ENCODE measurements around the gene DPP6. TPM values are rescaled to one million over a fixed set of nuclear protein-coding genes. Genes with fewer than 3 reads are reported as not detected.

The DPP6 gene
- total RNA-seq, 1 donor from 2014 or later: not detected

DNA sequence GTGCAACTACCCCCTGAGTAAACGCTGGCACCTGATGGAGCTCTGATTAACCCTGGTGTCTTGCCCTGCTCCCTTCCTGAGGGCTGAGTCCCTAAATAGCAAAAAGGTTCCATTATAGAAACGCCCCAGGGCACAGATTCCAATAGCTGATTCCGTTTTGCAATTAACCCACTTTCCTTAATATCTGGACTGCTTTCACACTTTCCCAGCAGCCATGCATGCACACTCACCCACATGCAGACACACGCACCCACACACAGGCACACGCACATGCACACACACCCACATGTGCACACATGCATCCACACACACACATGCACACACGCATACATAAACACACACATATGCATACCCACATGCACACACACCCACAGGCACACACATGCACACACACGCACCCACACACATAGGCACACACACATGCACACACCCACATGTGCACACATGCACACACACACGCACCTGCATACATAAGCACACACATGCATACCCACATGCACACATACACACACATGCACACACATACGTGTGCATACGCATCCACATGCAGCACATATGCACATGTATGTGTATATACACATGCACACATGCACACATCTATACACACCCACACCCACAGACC lies 821.4 kb downstream of the DPP6 start:
- intact Hi-C loops (cut with micrococcal nuclease): no loop called here

DNA sequence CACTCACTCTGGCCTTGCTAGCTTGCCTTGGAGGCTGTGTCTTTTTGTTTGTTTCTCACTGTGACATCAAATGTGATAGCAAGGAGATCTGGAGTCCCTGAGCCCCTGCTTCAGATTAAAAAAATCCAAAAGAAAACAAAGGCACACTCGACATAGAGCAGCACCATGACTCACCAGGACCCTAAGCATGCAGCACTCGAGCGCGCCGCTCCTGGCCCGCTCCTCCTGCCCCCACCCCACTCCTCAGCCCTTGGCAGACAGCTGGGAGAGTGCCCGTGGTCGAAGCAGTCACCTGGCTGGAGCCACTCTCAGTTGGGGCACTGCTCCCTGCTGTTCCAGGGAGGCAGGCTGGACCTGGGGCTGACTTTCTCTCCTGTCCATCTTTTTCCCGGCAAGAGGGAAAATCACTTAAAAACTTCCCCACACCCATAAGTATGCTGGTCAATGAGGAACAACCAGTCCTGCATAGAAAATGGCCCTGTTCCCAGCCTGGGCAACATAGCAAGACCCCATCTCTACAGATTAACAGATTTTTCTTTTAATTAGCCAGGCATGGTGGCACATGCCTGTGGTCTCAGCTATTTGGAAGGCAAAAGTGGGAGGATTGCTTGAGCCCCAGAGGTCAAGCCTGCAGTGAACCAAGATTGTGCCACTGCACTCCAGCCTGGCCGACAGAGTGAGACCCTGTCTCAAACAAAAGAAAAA lies 822.4 kb downstream of the DPP6 start:
- intact Hi-C loops (cut with micrococcal nuclease): no loop called here

DNA sequence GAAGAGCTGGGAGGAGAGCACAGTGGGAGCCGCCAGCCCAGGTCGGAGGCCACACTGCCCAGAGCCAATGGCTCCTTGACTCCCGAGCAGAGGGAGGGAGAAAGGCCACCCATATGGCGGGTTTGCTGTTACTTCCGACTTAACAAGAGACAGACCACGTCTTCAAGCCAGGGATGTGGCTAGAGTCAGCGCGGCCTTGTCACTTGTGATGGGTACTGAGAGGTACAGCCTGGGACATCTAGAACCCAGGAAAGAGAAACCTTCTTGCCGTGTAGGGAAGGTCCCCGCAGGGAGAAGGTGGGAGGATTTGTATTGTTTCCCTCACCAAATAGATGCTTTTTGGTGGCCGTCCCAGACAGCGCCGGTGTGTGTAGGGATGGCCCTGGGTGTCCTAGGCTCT lies 823.1 kb downstream of the DPP6 start:
- intact Hi-C loops (cut with micrococcal nuclease): no loop called here

DNA sequence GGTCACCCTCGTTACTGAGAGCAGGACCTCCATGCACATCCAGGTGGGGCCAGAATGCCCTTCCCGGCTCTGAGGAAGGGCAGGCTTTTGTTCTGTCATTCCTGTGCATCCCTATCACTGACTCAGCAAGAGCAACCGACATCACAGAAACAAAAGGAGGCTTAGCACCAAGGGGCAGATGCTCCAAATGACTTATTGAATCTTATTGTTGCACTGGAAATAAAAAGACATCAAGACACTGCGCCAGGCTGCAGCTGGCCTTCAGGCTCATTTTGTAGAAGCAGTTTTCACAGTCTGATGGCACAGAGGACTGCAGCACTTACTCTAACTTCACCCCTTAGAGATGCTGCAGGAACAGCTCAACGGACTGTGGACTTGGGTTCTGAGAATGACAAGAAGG lies 824.3 kb downstream of the DPP6 start:
- intact Hi-C loops (cut with micrococcal nuclease): no loop called here

DNA sequence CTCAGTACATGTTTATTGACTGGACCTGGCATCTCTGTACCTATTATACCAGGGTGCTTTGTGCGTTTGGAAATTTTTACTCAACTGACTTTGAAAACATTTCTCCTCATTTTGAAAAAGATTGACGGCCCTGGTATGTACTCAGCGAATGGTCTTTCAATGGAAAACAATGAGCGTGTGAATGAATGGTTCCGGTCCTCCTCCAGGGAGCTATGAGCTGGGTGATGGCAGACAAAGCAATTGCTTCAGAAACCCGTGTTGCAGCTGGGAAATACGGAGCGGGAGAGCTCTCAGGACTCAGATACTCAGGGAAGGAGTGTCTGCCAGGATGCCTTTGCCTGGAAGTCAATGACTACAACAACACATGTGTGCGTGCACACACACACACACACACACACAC lies 824.8 kb downstream of the DPP6 start:
- intact Hi-C loops (cut with micrococcal nuclease): no loop called here

DNA sequence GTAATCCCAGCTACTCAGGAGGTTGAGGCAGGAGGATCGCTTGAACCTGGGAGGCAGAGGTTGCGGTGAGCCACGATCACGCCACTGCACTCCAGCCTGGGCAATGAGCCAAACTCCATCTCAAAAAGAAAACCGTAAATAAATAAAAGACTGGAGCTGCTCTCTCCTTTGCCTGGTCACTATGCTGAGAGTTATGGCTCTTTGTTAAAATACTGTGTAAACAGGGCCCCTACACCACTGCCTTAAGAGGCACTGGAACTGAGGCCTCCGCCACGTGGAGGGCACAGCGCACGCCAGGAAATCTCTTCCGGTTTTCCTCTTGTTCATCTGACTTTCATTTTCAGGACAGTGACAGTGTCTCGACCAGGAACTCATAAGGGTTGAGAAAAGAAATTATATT lies 827.4 kb downstream of the DPP6 start:
- intact Hi-C loops (cut with micrococcal nuclease): no loop called here

DNA sequence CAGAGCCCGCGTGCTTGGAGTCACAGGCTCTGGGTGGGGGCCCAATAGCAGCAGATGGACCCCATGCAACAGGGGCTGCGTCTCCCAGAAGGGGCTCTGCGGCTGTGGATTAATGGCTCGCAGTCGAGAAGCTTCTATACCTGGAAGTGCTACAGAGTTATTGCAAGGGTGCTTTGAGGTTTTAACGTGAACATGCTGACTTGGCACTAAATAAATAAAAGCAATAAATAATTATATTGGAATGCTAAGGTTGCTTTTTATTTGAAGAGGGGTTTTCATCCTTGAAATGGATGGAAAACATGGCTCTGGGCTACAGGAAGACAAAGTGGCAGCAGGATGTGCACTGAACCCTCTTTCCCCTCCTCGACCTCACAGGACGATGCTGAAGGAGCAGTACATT lies 828.3 kb downstream of the DPP6 start:
- intact Hi-C loops (cut with micrococcal nuclease): no loop called here

DNA sequence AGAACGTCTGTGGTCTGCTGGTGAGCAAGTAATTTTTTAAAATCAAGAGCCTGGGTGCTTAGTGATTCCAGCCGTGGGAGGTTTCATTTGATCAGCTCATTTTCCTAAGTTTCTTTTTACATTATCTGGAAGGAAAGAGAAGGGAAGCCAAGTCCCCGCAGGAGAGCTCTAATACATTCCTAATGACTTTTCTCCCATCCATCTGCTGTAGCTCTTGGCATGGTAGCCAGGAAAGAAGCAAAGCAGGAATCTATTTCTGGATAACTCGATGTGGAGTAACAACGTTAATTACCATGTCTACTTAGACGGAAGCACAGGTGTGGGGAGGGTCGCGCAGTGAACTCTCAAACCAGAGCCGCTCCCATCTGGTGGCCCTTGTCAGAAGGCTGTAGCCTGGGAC lies 828.8 kb downstream of the DPP6 start:
- intact Hi-C loops (cut with micrococcal nuclease): no loop called here

DNA sequence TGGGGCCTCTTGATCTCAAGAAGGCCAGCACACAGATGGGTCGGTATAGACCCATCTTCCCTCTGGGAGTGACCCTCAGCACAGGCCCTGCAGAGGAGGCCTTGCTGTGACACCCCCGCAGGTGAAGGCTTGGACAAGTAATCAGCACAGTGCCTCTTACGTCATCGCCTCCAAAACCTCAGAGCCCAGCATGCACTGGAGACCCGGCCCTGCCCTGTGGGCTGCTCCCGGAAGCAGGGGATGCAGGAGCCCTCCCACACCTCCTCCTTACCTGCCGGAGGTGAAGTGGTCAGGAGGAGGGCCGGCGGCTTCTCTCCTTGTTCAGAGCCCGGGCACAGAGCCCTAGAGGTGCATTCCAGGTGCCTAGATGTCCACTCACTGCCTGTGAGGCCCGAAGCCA lies 829.3 kb downstream of the DPP6 start:
- intact Hi-C loops (cut with micrococcal nuclease): no loop called here

DNA sequence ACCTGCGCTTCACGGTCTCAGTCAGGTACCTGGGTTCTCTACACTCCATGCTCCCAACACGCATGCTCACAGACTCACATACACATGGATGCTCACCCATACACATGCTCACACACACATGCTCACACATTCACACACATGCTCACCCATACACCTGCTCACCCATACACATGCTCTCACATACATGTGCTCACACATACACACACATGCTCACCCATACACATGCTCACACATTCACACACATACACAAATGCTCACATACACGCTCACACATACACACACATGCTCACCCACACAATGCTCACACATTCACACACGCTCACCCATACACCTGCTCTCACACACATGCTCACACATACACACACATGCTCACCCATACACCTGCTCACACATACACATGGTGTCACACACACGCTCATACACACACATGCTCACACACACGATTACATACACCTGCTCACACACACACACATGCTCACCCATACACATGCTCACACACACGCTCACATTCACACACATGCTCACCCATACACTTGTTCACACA lies 830.8 kb downstream of the DPP6 start:
- intact Hi-C loops (cut with micrococcal nuclease): no loop called here

DNA sequence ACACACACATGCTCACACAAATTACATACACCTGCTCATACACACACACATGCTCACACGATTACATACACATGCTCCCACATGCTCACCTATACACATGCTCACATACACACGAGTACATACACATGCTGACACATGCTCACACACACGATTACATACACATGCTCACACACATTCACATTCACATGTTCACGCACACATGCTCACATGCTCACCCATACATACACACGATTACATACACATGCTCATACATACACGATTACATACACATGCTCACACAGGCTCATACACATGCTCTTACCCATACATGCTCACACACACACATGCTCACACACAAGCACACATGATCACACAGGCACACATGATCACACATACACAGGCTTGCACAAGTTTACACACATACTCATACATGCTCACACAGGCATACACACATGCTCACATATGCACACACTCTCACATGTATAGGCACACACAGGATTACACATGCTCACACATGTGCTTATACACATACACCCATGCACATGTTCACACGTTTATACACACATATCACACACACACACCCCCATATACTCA lies 832.2 kb downstream of the DPP6 start:
- intact Hi-C loops (cut with micrococcal nuclease): no loop called here

DNA sequence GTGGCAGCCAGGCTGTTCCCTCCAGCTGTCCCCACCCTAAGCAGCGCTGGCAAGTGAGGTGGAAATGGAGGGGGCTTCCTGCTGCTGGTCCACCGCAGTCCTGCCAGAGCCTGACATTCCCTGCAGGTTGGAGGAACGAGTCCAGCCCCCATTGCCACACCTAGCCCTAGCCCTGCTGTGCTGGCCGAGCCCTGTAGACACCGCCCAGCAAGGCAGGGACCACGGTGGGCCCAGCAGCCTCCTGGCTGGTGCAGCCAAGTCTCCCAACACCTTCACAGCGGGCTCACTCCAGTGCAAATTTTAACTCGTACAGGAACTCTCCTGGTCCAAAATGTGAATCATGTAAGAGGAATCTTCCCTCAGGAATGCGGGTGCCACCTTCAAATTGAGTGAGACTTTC lies 834.4 kb downstream of the DPP6 start:
- intact Hi-C loops (cut with micrococcal nuclease): no loop called here

DNA sequence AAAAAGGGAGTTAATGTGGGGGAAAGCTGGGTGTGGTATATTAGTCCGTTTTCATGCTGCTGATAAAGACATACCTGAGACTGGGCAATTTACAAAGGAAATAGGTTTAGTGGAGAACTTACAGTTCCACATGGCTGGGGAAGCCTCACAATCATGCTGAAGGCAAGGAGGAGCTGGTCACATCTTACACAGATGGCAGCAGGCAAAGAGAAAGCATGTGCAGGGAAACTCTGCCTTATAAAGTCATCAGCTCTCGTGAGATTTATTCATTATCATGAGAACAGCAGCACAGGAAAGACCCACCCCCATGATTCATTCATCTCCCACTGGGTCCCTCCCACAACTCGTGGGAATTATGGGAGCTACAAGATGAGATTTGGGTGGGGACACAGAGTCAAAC lies 836.5 kb downstream of the DPP6 start:
- intact Hi-C loops (cut with micrococcal nuclease): no loop called here

DNA sequence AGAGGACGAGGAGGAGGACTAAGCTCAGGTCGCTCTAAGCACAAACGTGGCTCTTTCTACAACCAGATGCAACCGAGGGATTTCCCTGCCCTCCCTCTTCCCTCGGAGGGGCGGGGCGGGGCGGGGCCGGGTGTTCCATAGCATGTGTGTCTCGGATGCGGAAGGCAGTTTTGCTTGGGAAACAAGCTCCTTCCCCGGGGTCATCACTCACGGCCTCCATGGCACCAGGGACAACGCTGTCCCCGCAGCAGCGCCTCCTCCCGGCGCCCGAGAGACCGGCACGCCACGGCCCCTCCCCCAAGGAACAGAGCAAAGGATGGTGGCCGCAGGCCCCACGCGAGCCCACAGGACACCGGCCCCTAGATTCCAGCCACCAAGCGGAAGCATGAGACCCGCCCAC lies 840.3 kb downstream of the DPP6 start:
- intact Hi-C loops (cut with micrococcal nuclease): no loop called here

DNA sequence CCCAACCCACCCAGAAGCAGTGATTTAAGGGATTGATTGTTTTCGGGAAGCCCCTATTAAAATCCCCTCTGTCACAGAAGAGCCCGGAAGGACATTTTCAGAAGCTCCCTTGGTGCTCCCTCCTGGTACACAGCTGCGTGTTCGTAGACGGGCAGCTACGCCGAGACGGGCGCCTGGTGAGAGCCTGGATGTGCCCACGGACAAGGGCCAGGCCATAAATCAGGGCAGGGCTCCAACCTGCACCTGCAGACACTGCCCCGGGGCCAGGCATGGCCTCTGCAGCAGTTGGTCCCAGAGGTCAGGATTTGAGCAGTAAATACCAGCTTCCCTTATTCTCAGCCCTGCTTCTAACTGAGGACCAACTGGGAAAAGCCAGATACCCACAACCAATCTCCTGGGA lies 843.9 kb downstream of the DPP6 start:
- intact Hi-C loops (cut with micrococcal nuclease): no loop called here

DNA sequence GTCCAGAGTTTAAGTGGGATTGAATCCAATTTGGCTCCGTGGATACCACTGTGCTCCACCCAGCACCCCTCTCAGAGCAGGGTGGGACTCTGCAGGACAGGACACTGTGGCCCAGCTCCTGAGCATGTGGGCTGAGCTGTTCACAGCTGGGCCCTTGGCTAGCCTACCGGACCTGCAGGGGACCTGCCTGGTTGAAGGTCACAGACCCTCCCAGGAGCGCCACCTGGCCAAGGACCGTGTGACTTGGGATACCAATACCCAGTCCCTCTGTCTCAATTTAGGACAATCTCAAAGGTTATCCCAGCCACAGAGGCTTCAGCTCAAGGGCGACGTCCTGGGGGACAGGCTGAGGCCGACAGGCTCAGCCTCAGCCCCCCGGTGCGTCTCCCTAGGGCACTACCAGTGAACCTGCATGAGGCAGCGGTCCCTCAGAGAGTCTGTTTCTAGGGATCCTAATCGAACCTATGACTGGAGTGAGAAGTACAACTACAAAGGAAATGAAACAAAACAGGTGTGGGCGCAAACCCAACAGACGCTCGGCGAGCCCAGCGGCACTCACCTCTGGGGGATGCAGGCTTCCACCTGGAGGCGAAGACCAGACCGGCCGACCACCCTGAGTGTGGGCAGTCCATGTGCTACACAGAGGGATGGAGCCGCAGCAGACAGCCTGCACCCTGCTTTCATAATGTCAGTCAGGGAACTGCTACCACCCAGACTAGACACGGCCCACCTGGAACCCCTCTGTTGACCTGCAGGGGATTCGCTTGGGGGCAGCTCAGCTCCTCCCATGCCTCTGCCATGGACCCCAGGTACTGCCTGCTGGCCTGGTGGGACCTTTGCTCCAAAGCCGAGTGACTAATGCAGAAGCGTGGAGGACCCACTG lies 847.0 kb downstream of the DPP6 start:
- intact Hi-C loops (cut with micrococcal nuclease): no loop called here

DNA sequence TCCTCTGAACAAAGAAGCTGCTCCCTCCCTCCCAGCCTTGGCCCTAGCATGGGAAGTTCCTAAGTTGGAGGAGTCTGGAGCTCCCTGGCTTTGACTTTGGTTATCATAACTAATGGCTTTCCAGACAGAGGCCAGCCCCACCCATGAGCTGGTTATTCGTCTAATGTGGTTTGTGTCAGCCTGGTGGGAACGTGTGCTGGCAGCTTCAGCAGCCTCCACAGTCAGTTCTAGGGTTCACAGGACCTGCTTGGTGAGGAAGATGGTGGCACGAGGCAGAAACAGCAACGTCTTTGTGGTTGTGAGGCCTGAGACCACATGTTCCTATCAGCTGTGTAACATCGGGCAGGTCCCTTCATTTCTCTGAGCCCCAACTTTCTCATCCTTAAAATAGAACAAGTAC lies 847.7 kb downstream of the DPP6 start:
- intact Hi-C loops (cut with micrococcal nuclease): no loop called here

DNA sequence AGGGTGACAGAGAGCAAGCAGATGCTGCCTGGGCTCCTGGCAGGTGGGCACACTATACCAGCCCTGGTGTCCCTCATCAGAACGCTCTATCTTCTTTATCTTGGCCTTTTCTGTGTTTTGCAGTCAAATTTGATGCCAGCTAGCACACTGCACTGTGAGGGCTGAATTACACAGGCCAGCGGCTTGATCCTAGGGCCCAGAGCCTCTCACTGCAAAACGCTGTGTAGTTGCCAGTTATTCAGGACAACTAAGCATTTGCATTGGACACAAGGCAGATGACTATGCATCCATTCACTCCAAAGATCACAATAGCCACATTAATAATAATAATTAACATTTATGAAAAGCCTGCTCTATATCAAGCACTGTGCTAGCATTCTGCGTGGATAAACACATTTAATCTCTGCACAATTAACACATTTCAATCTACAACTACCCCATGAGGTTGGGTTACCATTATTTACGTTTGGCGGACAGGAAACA lies 850.4 kb downstream of the DPP6 start:
- intact Hi-C loops (cut with micrococcal nuclease): no loop called here

DNA sequence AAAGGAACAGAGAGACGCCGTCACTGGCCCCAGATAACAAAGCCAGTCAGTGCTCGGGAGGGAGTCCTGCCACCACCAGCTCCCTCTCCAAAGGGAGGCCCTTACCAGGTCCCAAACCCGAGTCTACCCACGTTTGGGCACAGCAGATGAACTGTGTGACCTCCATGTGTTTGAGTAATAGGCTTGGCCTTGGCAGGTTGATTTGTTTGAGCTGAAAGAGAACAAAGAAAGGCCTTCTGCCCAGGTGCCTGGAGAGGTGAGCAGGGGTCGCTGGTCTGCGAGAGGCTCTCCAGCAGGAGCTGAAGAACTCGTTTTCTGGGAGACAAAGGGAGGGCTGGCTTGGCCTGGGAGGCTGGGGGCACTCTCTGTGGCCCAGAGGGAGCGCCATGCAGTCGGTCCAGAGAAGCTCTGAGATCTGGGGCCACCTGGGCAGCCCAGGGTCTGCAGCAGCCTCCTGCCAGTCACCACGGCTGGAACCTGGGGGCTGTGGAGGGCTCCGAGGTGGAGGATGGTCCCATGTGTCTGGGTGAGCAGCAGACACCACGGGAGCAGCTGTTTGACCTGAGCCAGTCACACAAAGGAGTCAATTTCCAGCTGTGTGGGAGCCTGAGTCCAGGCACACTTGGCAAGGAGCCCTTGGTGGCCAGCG lies 851.0 kb downstream of the DPP6 start:
- intact Hi-C loops (cut with micrococcal nuclease): no loop called here

DNA sequence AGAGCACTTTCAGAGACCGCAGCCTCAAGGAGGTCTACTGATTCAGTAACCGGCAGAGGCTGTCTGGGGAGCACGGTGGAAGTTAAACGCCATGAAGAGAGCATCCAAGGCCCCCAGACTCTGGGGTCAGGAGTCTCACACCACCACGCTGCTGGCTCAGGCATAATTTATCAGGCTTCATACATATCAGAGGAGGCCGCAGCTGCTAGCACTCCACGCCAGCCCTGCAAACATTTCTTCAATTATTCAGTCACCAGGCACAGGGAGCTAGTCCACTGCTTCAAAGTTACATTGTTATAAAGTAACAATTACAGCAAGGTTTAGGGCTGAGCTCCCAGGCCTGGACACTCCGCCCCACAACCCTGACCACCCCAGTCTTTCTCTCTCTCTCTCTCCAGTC lies 852.9 kb downstream of the DPP6 start:
- intact Hi-C loops (cut with micrococcal nuclease): no loop called here

DNA sequence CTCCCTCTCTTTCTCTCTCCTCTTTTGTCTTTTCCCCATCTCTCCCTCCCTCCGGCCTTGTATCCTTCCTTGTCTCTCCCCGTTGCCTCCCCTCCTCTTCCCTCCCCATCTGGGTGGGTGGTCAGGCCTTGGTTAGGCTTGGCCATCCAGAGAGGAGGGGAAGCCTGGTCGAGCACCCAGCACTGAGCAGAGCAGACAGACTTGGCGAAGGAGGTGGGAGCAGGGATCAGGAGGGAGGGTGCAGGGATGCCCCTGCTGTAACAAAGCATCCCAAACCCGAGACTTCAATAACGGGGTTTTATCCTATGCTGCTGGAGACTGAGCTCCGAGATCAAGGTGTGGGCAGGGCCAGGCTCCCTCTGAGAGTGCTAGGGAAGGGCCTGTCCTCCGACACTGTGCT lies 853.4 kb downstream of the DPP6 start:
- intact Hi-C loops (cut with micrococcal nuclease): no loop called here
